B cell (primary cell): Measurements from ENCODE around the gene PRPS2. TPM values are rescaled to one million over a fixed set of nuclear protein-coding genes. Genes with fewer than 3 reads are reported as not detected.

Experiments used
- ATAC-seq: fragments of 200-7000 bp; cut with Tn5 transposase; one replicate; pipeline ENCODE4 v1.10.0; 2021; ENCODE audit warnings: low read depth, mild to moderate bottlenecking, moderate number of reproducible peaks, moderate library complexity
- CTCF ChIA-PET: fragments of 350-600 bp; sonication (Branson Sonifier 250); formaldehyde crosslinking; loops from one replicate; lab custom pipeline; 2021; ENCODE audit warnings: antibody characterized with exemption, inconsistent platforms; lab: Charles Lee
- POLR2A ChIA-PET: fragments of 350-600 bp; sonication (Branson Sonifier 250); formaldehyde crosslinking; loops from one replicate; lab custom pipeline; 2021; ENCODE audit warnings: antibody characterized with exemption; lab: Charles Lee
- DNase-seq: peaks from one replicate; pipeline ENCODE4 v3.0.0; 2013
- H2AFZ ChIP-seq: 2 replicates; pipeline ENCODE4 v1.6.1; 2012; ENCODE audit warnings: mild to moderate bottlenecking, low read depth, low read length; ENCODE audit not compliant: insufficient read depth, poor library complexity, severe bottlenecking
- H3K27ac ChIP-seq, 2 donors: 1 replicate in 1 of 2; 2 replicates in 1 of 2; pipeline ENCODE4 v1.5.1; 2012 to 2013; ENCODE audit warnings: low read length in 2 of 2, mild to moderate bottlenecking in 2 of 2, moderate library complexity in 1 of 2
- H3K27me3 ChIP-seq, 4 experiments: fragments of 200-600 bp in 1 of 4; sonication (generic) in 1 of 4; replicated peaks in 1 of 4; 1 replicate in 2 of 4; 2 replicates in 2 of 4; pipeline versions ENCODE4 v1.6.1 to v1.7.0; 2013 to 2016; ENCODE audit warnings: low read length in 3 of 4, mild to moderate bottlenecking in 2 of 4, mixed read lengths in 1 of 4, moderate library complexity in 1 of 4; ENCODE audit not compliant: insufficient read depth in 4 of 4, control insufficient read depth in 3 of 4; ENCODE audit errors: control extremely low read depth in 1 of 4
- H3K36me3 ChIP-seq, 2 experiments: replicated peaks in 1 of 2; 1 replicate in 1 of 2; 2 replicates in 1 of 2; pipeline versions ENCODE4 v1.6.1 to v1.7.1; 2013; ENCODE audit warnings: low read length in 1 of 2; ENCODE audit not compliant: insufficient read depth in 2 of 2, control insufficient read depth in 1 of 2; ENCODE audit errors: control extremely low read depth in 1 of 2, extremely low read depth in 1 of 2
- H3K4me1 ChIP-seq, 2 donors: fragments of 200-600 bp in 1 of 2; sonication (generic) in 1 of 2; 1 replicate in 1 of 2; 2 replicates in 1 of 2; pipeline versions ENCODE4 v1.5.1 to v1.6.1; 2013 to 2017; ENCODE audit warnings: low read length in 2 of 2; ENCODE audit not compliant: control insufficient read depth in 2 of 2, insufficient read depth in 2 of 2
- H3K4me2 ChIP-seq: replicated peaks from 2 replicates; pipeline ENCODE3; 2012; ENCODE audit warnings: mild to moderate bottlenecking, low read depth, low read length; ENCODE audit not compliant: poor library complexity, severe bottlenecking
- H3K4me3 ChIP-seq, 5 experiments: fragments of 200-600 bp in 1 of 5; sonication (generic) in 1 of 5; 1 replicate in 3 of 5; 2 replicates in 2 of 5; pipeline versions ENCODE4 v1.5.1 to v1.7.0; 2011 to 2016; ENCODE audit warnings: low read length in 4 of 5, mild to moderate bottlenecking in 4 of 5, low read depth in 2 of 5, control low read depth in 1 of 5, moderate library complexity in 1 of 5; ENCODE audit not compliant: insufficient read depth in 1 of 5; ENCODE audit errors: control extremely low read depth in 1 of 5, extremely low read depth in 1 of 5
- H3K79me2 ChIP-seq: fragments of 200-600 bp; sonication (generic); one replicate; pipeline ENCODE4 v1.6.0; 2016; ENCODE audit warnings: low read length; ENCODE audit not compliant: control insufficient read depth, insufficient read depth
- H3K9ac ChIP-seq: fragments of 200-600 bp; sonication (generic); 2 replicates; pipeline ENCODE4 v1.6.1; 2017; ENCODE audit warnings: mild to moderate bottlenecking, low read length, moderate library complexity
- H3K9me3 ChIP-seq, 3 donors: one replicate each; pipeline versions ENCODE4 v1.6.1 to v1.7.1; 2013; ENCODE audit warnings: low read length in 2 of 3; ENCODE audit not compliant: control insufficient read depth in 2 of 3, insufficient read depth in 1 of 3; ENCODE audit errors: control extremely low read depth in 1 of 3
- H4K20me1 ChIP-seq: 2 replicates; pipeline ENCODE4 v1.6.0; 2012; ENCODE audit warnings: mild to moderate bottlenecking, low read length; ENCODE audit not compliant: insufficient read depth, control insufficient read depth, poor library complexity, severe bottlenecking
- H3K27ac Mint-ChIP-seq: one replicate; pipeline ENCODE4 v1.8.0; 2021; ENCODE audit warnings: mixed read lengths
- H3K27me3 Mint-ChIP-seq: one replicate; pipeline ENCODE4 v1.8.0; 2021; ENCODE audit warnings: mixed read lengths
- H3K4me1 Mint-ChIP-seq: one replicate; pipeline ENCODE4 v1.8.0; 2021; ENCODE audit warnings: mixed read lengths
- H3K4me3 Mint-ChIP-seq: one replicate; pipeline ENCODE4 v1.8.0; 2021; ENCODE audit warnings: mixed read lengths
- H3K9me3 Mint-ChIP-seq: one replicate; pipeline ENCODE4 v1.8.0; 2022; ENCODE audit warnings: mixed read lengths; ENCODE audit not compliant: insufficient read depth
- EZH2 ChIP-seq: IDR thresholded peaks from 2 replicates; pipeline ENCODE4 v1.6.1; 2012; ENCODE audit warnings: borderline replicate concordance, low read depth, mild to moderate bottlenecking, moderate library complexity, low read length; ENCODE audit not compliant: insufficient read depth, poor library complexity, severe bottlenecking
- WGBS: methylation state at CpG from one replicate; pipeline ENCODE4 v1.1.5; 2013; ENCODE audit warnings: missing lambda C conversion rate; ENCODE audit not compliant: insufficient coverage; 5-methylcytosine and 5-hydroxymethylcytosine counted together
- intact Hi-C: fragments of 100-400 bp; cut with micrococcal nuclease; formaldehyde crosslinking; loops from one replicate; pipeline ENCODE4 v1.10.0; 2022
- polyA plus RNA-seq: library from polyadenylated mRNA; depleted of rRNA; stranded (reverse); fragments of >200 nt; gene quantifications from 2 replicates; pipeline ENCODE4 v1.2.3, GENCODE V29; 2012
- total RNA-seq, 2 donors: library from RNA; stranded (reverse); fragments of 120-200 nt in 1 of 2; gene quantifications; 1 replicate in 1 of 2; 2 replicates in 1 of 2; pipeline versions ENCODE4 v1.2.3 to v1.2.4, GENCODE V29; 2013 to 2022
- TF ChIP-seq, protein P1 (sequence below): fragments of 200-600 bp; IDR thresholded peaks from one replicate; pipeline ENCODE4 v1.8.0; 2022; ENCODE audit warnings: antibody characterized with exemption, mild to moderate bottlenecking

Gene PRPS2
- total and polyA plus RNA-seq, 2 donors (not counting 1 experiment from before 2014, with no cell fraction given) = 11.6 to 31.1 TPM

DNA sequence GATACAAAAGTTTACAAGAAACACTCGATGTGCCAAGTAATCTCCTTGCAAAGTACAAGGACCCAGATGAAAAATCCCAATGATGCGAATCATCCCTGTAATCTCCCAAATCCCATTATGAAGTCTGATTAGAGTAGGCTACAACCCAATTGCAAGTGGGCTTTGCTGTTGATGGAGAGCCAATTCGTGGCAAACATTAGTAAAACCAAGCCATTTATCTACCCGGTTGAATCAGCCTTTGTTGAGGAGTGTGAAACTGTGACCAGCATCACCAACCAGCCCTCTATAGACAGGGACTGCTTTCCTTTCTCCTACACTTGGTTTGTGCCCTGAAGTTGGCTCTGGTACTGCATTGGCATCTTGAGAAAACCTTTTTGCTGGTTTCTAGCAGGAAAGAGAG, 1.2 kb upstream of the PRPS2 start:
- H3K4me3 Mint-ChIP-seq = peak overlapping the region; percentile 90
- H3K27me3 ChIP-seq = no peaks in the 10 kb centered on the region
- ATAC-seq = no peak
- no peak overlapping the region for H3K9ac ChIP-seq
- peak overlapping the region; percentile 61 for H3K27ac Mint-ChIP-seq
- peak overlapping the region; percentile 69 for H3K4me2 ChIP-seq
- H3K27ac ChIP-seq = no peak overlapping the region
- no CpG with 5 or more reads among the region's 4 CpGs for WGBS
- H3K4me3 ChIP-seq = no peak overlapping the region
- CTCF ChIA-PET = no interaction called here
- TF ChIP-seq, protein P1, sequence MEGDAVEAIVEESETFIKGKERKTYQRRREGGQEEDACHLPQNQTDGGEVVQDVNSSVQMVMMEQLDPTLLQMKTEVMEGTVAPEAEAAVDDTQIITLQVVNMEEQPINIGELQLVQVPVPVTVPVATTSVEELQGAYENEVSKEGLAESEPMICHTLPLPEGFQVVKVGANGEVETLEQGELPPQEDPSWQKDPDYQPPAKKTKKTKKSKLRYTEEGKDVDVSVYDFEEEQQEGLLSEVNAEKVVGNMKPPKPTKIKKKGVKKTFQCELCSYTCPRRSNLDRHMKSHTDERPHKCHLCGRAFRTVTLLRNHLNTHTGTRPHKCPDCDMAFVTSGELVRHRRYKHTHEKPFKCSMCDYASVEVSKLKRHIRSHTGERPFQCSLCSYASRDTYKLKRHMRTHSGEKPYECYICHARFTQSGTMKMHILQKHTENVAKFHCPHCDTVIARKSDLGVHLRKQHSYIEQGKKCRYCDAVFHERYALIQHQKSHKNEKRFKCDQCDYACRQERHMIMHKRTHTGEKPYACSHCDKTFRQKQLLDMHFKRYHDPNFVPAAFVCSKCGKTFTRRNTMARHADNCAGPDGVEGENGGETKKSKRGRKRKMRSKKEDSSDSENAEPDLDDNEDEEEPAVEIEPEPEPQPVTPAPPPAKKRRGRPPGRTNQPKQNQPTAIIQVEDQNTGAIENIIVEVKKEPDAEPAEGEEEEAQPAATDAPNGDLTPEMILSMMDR = no peak
- no peak for TF ChIP-seq EZH2
- peaks cover 20% of the 10 kb centered on the region for H3K79me2 ChIP-seq
- intact Hi-C loops = loop anchor here (5.0 kb wide), 1 partner anchor 1242 kb away; no protein-coding TSS in a partner anchor
- POLR2A ChIA-PET = no interaction called here
- no peak for DNase-seq
- no peaks in the 10 kb centered on the region for H3K27me3 Mint-ChIP-seq
- no peak overlapping the region for H2AFZ ChIP-seq
- peaks cover 0 to 11% of the 10 kb centered on the region in 2 donors for H3K4me1 ChIP-seq
- H3K4me1 Mint-ChIP-seq = peaks cover 28% of the 10 kb centered on the region
- H3K9me3 ChIP-seq = no peaks in the 10 kb centered on the region
- no peaks in the 10 kb centered on the region for H4K20me1 ChIP-seq
- no peaks in the 10 kb centered on the region for H3K9me3 Mint-ChIP-seq
- no peaks in the 10 kb centered on the region for H3K36me3 ChIP-seq

DNA sequence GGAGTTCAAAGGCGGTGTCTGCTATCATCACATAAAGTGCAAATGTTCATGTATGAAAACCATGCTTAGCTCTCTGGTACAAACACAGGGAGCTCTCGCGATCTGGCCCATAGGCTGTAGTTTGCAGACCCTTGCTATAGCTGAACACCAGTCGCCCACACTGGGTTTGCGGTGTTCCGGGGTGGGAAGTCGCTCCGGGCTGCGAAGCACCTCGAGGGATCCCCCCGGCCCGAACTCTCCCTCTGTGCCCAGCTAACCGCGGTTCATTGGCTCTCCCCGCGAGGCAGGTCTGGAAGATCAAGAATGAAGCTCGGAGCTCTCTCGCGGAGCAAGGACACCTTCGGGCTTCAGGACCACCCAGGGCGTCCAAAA, 341 bp upstream of the PRPS2 start:
- Histone ChIP-seq H3K36me3 (no peaks in the 10 kb centered on the region), H3K4me3 (peak overlapping the region; percentile 39 to 81 (median 71)), H3K9ac (peak overlapping the region; percentile 72), H3K4me1 (peaks cover 0 to 11% of the 10 kb centered on the region in 2 donors), H3K27me3 (no peaks in the 10 kb centered on the region), H3K27ac (peak overlapping the region; percentile 34 to 44), H3K4me2 (peak overlapping the region; percentile 69), H2AFZ (peak overlapping the region; percentile 82), H3K79me2 (peaks cover 20% of the 10 kb centered on the region), H4K20me1 (no peaks in the 10 kb centered on the region), H3K9me3 (no peaks in the 10 kb centered on the region)
- H3K27me3 Mint-ChIP-seq = no peaks in the 10 kb centered on the region
- WGBS = 0% methylated on average over 14 of the region's 21 CpGs
- ATAC-seq = peak; percentile 3
- peak overlapping the region; percentile 83 for H3K27ac Mint-ChIP-seq
- peaks cover 29% of the 10 kb centered on the region for H3K4me1 Mint-ChIP-seq
- ChIA-PET CTCF (interaction anchor here (0.6 to 1.3 kb wide), 3 partner anchors 19 to 167 kb away, joined by 3 to 7 read pairs (median 6); no protein-coding TSS in a partner anchor), POLR2A (interaction anchor here (0.7 kb wide), 1 partner anchor 19 kb away, joined by 3 read pairs; no protein-coding TSS in a partner anchor)
- H3K4me3 Mint-ChIP-seq = peak overlapping the region; percentile 90
- no peak for DNase-seq
- intact Hi-C loops = loop anchor here (5.0 kb wide), 1 partner anchor 1241 kb away; no protein-coding TSS in a partner anchor
- no peaks in the 10 kb centered on the region for H3K9me3 Mint-ChIP-seq
- TF ChIP-seq, protein P1 = no peak
- TF ChIP-seq EZH2 = no peak
